Measurements from ENCODE around the gene OSM.

- TF ChIP-seq CTCF (IDR thresholded peaks at IDR 0.05) (no peak), POLR2A (IDR thresholded peaks at IDR 0.05) (no peak)
These were observed 49.9 kb downstream of the OSM start for GRCh38 chr22:30216710-30217109.
